Bronchial epithelial cell (primary cell): Measurements from ENCODE around the gene MMP21. TPM values are rescaled to one million over a fixed set of nuclear protein-coding genes. Genes with fewer than 3 reads are reported as not detected.

Experiments
- DNase-seq: peaks from one replicate; pipeline ENCODE4 v3.0.0-alpha.2; 2010; ENCODE audit warnings: low read depth
- FAIRE-seq: peaks from 2 replicates; lab custom pipeline; 2011; peaks lifted over from hg19 to GRCh38; lab: Jason Lieb, UNC
- H3K27me3 ChIP-seq: 2 replicates; pipeline ENCODE4 v1.5.1; 2011; ENCODE audit warnings: low read length; ENCODE audit not compliant: control insufficient read depth, insufficient read depth
- H3K36me3 ChIP-seq: 2 replicates; pipeline ENCODE4 v1.5.1; 2011; ENCODE audit warnings: low read length; ENCODE audit not compliant: control insufficient read depth, insufficient read depth
- H3K4me3 ChIP-seq: 2 replicates; pipeline ENCODE4 v1.5.1; 2011; ENCODE audit warnings: mild to moderate bottlenecking, low read depth, low read length, control low read depth
- CTCF ChIP-seq: IDR thresholded peaks from 2 replicates; pipeline ENCODE4 v1.5.1; 2011; ENCODE audit warnings: mild to moderate bottlenecking, moderate library complexity, low read length, control low read depth, inconsistent platforms; ENCODE audit not compliant: insufficient read depth, severe bottlenecking
- total RNA-seq: library from RNA; depleted of rRNA; stranded (reverse); fragments of >200 nt; gene quantifications from 2 replicates; pipeline ENCODE4 v1.2.1, GENCODE V29; 2014

Gene MMP21
- total RNA-seq, 1 donor from 2014 or later: not detected

- no peak overlapping the region for H3K4me3 ChIP-seq
- no peaks in the 10 kb centered on the region for H3K27me3 ChIP-seq
- H3K36me3 ChIP-seq: peaks cover 3% of the 10 kb centered on the region
- DNase-seq: no peak
- TF ChIP-seq CTCF: no peak
- no peak for FAIRE-seq
Measured at GRCh38 chr10:125788156-125789034, 12.8 kb upstream of the MMP21 start.

GRCh38 chr10:125785791-125786190 is 10.2 kb upstream of the MMP21 start:
- Histone ChIP-seq H3K4me3 (no peak overlapping the region), H3K36me3 (no peaks in the 10 kb centered on the region), H3K27me3 (no peaks in the 10 kb centered on the region)
- no peak for FAIRE-seq
- DNase-seq: no peak
- TF ChIP-seq CTCF: no peak

- no peak for TF ChIP-seq CTCF
- H3K36me3 ChIP-seq: no peaks in the 10 kb centered on the region
- no peak for DNase-seq
- no peak overlapping the region for H3K4me3 ChIP-seq
- no peaks in the 10 kb centered on the region for H3K27me3 ChIP-seq
- FAIRE-seq: no peak
Measured at GRCh38 chr10:125783957-125784356, 8.3 kb upstream of the MMP21 start.

- DNase-seq (no peak), FAIRE-seq (no peak)
- no peak for TF ChIP-seq CTCF
- H3K4me3 ChIP-seq: no peak overlapping the region
- no peaks in the 10 kb centered on the region for H3K27me3 ChIP-seq
- H3K36me3 ChIP-seq: no peaks in the 10 kb centered on the region
Measured at GRCh38 chr10:125783408-125783807, 7.8 kb upstream of the MMP21 start.

GRCh38 chr10:125782616-125783015 is 7.0 kb upstream of the MMP21 start:
- Histone ChIP-seq H3K27me3 (no peaks in the 10 kb centered on the region), H3K36me3 (no peaks in the 10 kb centered on the region), H3K4me3 (no peak overlapping the region)
- no peak for TF ChIP-seq CTCF
- FAIRE-seq (no peak), DNase-seq (no peak)
